ENCODE data around the gene AK8.

DNA sequence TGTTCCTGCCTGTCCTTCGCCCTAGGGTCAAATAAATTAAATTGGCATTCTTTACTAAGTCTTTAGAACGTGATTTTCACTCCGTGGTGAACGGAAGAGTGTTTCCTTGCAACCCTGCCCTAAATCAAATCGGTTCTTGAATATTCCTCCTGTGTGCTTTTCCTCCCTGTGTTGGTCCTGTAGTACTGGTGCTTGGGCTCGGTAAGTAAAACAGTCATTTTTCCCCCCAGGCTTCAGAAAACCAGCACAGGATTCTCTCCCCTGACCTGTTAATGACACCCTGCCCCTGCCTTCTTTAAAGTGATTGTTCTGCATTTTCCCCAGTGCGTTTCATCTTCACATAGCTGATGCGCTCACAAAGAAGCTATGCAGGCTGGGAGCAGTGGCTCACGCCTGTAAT is 96.0 kb downstream of the AK8 start:
- TF ChIP-seq SP1 (IDR thresholded peaks at IDR 0.05) = no peak
- TF ChIP-seq ARNT (IDR thresholded peaks at IDR 0.05) = no peak
- no peak for TF ChIP-seq FOXK2 (IDR thresholded peaks at IDR 0.05)
- no peak for TF ChIP-seq NFRKB (IDR thresholded peaks at IDR 0.05)
